ENCODE results near the gene TMPRSS6. TPM values are rescaled to one million over a fixed set of nuclear protein-coding genes. Genes with fewer than 3 reads are reported as not detected.

TMPRSS6 gene
- total and polyA plus RNA-seq, 12 donors: under 0.01 to 1.2 (median 0.08) TPM; not detected in 7

DNA sequence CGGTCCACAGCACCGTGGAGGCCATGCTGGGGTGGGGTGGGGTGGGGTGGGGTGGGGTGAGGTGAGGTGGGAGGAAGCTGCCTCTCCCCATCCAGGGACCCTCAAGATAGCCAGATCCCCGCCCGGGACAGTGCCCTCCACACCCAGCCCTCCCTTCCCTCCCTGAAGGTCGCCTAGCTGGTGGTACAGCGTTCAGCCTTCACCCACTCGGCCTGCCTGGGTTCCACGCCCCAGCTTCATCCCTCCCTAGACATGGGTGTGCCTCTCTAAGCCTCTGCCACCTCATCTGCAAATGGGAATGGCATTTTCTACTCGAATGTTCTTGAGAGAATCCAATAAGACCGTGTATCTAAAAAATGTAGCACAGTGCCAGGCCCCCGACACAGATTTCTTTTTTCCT lies 40.2 kb downstream of the TMPRSS6 start:
- peaks cover 29% of the 10 kb centered on the region for H3K27me3 ChIP-seq
- no peak for DNase-seq

DNA sequence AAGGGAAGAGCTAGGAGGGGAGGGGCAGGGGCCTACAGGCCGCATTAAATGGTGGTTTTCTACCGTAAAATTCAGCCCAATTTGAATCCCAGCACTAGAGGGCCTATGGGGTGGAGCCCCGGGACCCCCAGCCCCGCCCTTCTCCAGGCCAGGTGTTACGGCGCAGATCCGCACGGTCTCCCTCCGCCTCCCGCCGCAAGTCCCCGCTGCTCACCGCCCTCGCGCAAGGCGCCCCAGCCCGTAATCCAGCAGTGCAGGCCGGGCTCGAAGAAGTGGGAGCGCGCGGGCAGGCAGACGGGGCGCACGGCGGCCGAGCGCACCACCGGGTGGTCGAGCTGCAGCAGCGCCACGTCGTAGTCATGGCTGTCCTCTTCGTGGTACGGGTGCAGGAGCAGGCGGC lies 40.7 kb downstream of the TMPRSS6 start:
- no peak overlapping the region for H3K4me3 ChIP-seq
- no peaks in the 10 kb centered on the region for H3K9me3 ChIP-seq (replicated peaks in 1 of 3)
- no peak overlapping the region for H3K27ac ChIP-seq
- TF ChIP-seq CTCF (IDR thresholded peaks at IDR 0.05): no peak
- no peaks in the 10 kb centered on the region for H3K4me1 ChIP-seq (replicated peaks in 1 of 2)
- H3K36me3 ChIP-seq (replicated peaks in 1 of 2): no peaks in the 10 kb centered on the region
- peaks cover 29% of the 10 kb centered on the region for H3K27me3 ChIP-seq
- no peak for DNase-seq
- WGBS, 4 donors: 0 to 4% (median 3%) methylated on average over 1 to 36 of the region's 36 CpGs; no CpG with 5 or more reads in 1 of the 4 donors
- intact Hi-C loops (cut with DNase I): no loop called here

More for the DNA sequence above, 40.2 kb downstream of the TMPRSS6 start:
- TF ChIP-seq CTCF (IDR thresholded peaks at IDR 0.05) (no peak), POLR2A (IDR thresholded peaks at IDR 0.05) (no peak)
- Histone ChIP-seq H3K4me1 (replicated peaks in 1 of 2) (no peaks in the 10 kb centered on the region), H3K4me3 (no peak overlapping the region), H3K27ac (no peak overlapping the region), H3K9me3 (replicated peaks in 1 of 3) (no peaks in the 10 kb centered on the region), H3K36me3 (replicated peaks in 1 of 2) (no peaks in the 10 kb centered on the region)
- 21 to 24% (median 23%) methylated on average over 10 to 11 of the region's 11 CpGs; no CpG with 5 or more reads in 1 of the 4 donors for WGBS, 4 donors
- intact Hi-C loops (cut with DNase I): no loop called here

GRCh38 chr22:37067428-37067827 lies 42.1 kb downstream of the TMPRSS6 start:
- TF ChIP-seq POLR2A (IDR thresholded peaks at IDR 0.05): no peak
- TF ChIP-seq CTCF (IDR thresholded peaks at IDR 0.05): no peak
- H3K4me3 ChIP-seq: no peak overlapping the region

GRCh38 chr22:37065961-37066360 lies 43.6 kb downstream of the TMPRSS6 start:
- 87 to 91% (median 88%) methylated on average over 4 to 9 of the region's 9 CpGs for WGBS, 4 donors
- no peak for TF ChIP-seq CTCF (IDR thresholded peaks at IDR 0.05)
- no peak for TF ChIP-seq POLR2A (IDR thresholded peaks at IDR 0.05)
- Histone ChIP-seq H3K27me3 (peaks cover 29% of the 10 kb centered on the region), H3K36me3 (replicated peaks in 1 of 2) (no peaks in the 10 kb centered on the region), H3K4me1 (replicated peaks in 1 of 2) (peaks cover 0 to 11% of the 10 kb centered on the region in 2 donors), H3K27ac (no peak overlapping the region), H3K4me3 (no peak overlapping the region), H3K9me3 (replicated peaks in 1 of 3) (no peaks in the 10 kb centered on the region)
- no peak for DNase-seq
- intact Hi-C loops (cut with DNase I): no loop called here

More at GRCh38 chr22:37067428-37067827, 42.1 kb downstream of the TMPRSS6 start:
- no peak for DNase-seq
- 78 to 85% (median 83%) methylated on average over 9 to 10 of the region's 10 CpGs for WGBS, 4 donors
- Histone ChIP-seq H3K36me3 (replicated peaks in 1 of 2) (no peaks in the 10 kb centered on the region), H3K9me3 (replicated peaks in 1 of 3) (no peaks in the 10 kb centered on the region), H3K4me1 (replicated peaks in 1 of 2) (no peaks in the 10 kb centered on the region), H3K27ac (no peak overlapping the region), H3K27me3 (peaks cover 29% of the 10 kb centered on the region)
- intact Hi-C loops (cut with DNase I): no loop called here

All from adrenal gland (tissue), 12 donors.